ENCODE measurements around the gene WHRN.

Gene WHRN

GRCh38 chr9:114367366-114367765, 137.9 kb downstream of the WHRN start:
- no peak for DNase-seq (ENCODE audit: low read depth, low spot score)

GRCh38 chr9:114366334-114367128, 138.7 kb downstream of the WHRN start:
- DNase-seq (ENCODE audit: low read depth, low spot score), result no peak

- no peak for DNase-seq (ENCODE audit: low read depth, low spot score)
Observed at GRCh38 chr9:114365194-114365593, 140.1 kb downstream of the WHRN start.

- no peak for DNase-seq (ENCODE audit: low read depth, low spot score)
Observed at GRCh38 chr9:114364134-114365041, 140.9 kb downstream of the WHRN start.

- DNase-seq (ENCODE audit: low read depth, low spot score), result no peak
Observed at GRCh38 chr9:114363424-114363823, 141.8 kb downstream of the WHRN start.

- DNase-seq (ENCODE audit: low read depth, low spot score), result no peak
Observed at GRCh38 chr9:114362394-114362793, 142.9 kb downstream of the WHRN start.

GRCh38 chr9:114361542-114361941, 143.7 kb downstream of the WHRN start:
- no peak for DNase-seq (ENCODE audit: low read depth, low spot score)

GRCh38 chr9:114359801-114360200, 145.5 kb downstream of the WHRN start:
- DNase-seq (ENCODE audit: low read depth, low spot score), result no peak

- no peak for DNase-seq (ENCODE audit: low read depth, low spot score)
Observed at GRCh38 chr9:114357911-114358328, 147.4 kb downstream of the WHRN start.

GRCh38 chr9:114357360-114357759, 147.9 kb downstream of the WHRN start:
- DNase-seq (ENCODE audit: low read depth, low spot score), result no peak

GRCh38 chr9:114356792-114357191, 148.5 kb downstream of the WHRN start:
- no peak for DNase-seq (ENCODE audit: low read depth, low spot score)

GRCh38 chr9:114355821-114356220, 149.5 kb downstream of the WHRN start:
- no peak for DNase-seq (ENCODE audit: low read depth, low spot score)

Data from activated naive CD8-positive, alpha-beta T cell treated with anti-CD3 and anti-CD28 coated beads, Interleukin-2, amount 50 U/mL, for 16 hours (primary cell).